Left forelimb (tissue), 1 donor: ENCODE measurements around the gene CCNF.
"Not testable (repeated sequence)": the region's sequence is repeated elsewhere in the genome, so short reads cannot be mapped to it uniquely, and the experiment has no call there.

Experiments used
- DNase-seq: peaks from one replicate; pipeline ENCODE4 v3.0.0-alpha.2; 2018; ENCODE audit warnings: low spot score

CCNF gene

GRCh38 chr16:2471653-2472487 is 42.6 kb downstream of the CCNF start:
- no peak for DNase-seq

DNA sequence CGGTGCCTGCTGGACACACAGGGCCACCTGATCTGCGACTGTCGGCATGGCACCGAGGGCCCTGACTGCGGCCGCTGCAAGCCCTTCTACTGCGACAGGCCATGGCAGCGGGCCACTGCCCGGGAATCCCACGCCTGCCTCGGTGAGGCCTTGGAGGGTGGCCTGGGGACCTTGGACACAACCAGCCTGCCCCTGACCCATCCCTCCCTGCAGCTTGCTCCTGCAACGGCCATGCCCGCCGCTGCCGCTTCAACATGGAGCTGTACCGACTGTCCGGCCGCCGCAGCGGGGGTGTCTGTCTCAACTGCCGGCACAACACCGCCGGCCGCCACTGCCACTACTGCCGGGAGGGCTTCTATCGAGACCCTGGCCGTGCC is 43.2 kb downstream of the CCNF start:
- DNase-seq = no peak

DNA sequence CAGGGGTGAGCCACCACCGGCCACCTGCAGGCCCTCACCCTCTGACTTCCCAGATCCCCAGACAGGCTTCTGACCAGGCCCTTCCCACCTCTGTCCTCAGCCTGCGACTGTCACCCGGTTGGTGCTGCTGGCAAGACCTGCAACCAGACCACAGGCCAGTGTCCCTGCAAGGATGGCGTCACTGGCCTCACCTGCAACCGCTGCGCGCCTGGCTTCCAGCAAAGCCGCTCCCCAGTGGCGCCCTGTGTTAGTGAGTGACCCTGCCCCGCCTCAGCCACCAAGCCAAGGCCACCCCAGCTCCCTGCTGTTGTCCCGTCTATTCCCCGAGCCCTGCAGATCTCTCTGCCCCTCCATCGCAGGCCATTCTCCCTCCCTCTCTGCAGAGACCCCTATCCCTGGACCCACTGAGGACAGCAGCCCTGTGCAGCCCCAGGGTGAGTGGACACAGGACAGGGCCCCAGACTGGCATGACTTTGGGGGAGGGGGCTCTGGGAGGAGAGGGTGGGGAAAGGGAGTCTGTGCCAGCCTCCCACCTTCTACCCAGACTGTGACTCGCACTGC is 43.7 kb downstream of the CCNF start:
- no peak for DNase-seq

GRCh38 chr16:2473446-2473926 is 44.2 kb downstream of the CCNF start:
- no peak for DNase-seq

GRCh38 chr16:2473999-2474876 is 45.0 kb downstream of the CCNF start:
- DNase-seq = no peak

DNA sequence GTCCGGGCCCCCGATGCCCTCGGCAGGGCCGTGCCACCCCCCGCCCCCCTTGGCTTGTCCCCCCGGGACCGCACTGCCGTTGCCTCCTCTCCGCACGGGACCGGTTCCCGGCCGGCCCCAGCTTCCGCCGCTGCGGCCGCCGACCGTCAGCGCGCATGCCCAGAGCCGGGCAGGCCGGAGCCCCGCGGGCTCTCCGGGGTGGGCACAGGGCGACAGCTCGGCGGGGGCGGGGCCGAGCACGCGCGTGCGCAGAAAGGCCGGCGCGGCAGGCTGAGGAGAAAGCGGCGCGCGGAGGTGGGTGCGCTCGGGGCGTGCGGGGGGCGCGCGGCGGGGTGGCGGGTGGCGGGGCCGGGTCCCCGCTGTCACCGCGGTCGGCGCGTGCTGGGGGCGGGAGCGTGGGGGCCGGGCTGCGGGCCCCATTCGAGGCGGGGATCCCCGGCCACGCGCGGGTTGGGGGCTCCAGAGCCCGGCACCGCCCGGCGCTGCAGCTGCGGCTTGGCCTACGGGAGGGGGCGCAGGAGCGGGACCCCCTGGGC is 45.7 kb downstream of the CCNF start, which contains the start of gene TBC1D24:
Gene TBC1D24, plus strand, starts transcription at position 251 of the 536 bp plus-strand sequence. CDS start 21,022 bp downstream, outside the sequence.
- peak; percentile 94 for DNase-seq

DNA sequence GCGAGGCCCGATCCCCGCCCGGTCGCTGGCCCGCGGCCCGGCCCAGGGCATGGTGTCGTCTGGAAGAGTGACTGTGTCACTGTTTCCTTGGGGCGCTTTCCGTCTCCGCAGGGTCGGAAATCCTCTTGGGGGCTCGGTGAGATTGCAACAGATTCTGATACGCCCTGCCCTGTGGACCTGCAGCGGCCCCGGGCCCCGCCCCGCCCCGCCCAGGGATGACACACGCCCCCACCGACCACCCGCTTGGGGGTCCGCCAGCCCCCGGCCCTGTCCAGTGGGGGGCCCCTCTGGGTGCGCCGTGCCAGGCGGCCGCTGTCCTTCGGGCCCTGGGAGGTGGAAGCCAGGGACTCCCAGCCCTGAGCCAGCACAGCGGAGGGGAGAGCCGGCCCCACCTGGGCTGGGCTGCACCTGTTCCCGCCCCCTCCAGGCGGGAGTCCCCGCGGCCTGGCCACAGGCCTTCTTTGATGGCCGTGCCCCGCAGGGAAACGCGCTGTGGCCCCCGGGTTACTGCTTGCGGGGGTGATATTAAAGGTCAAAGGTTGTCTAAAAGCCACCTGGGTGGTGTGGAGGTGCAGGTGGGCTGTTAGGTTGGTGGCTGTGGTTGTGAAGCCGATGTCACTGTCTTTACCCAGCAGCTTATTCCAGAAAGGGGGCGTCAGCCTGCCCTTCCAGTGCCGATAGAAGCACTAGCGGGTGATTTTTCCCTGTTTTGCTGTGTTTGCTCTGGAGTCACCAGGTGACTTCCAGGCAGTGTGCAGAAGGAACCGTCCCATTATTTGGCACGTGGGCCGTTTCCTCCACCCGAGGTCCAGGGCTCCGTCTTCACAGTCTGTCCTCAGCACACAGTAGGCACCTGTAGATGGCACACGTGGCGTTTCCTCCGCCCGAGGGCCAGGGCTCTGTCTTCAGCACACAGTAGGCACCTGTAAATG is 46.4 kb downstream of the CCNF start:
- DNase-seq = no peak

- no peak for DNase-seq
Measured at GRCh38 chr16:2476345-2476720, 47.1 kb downstream of the CCNF start.

DNA sequence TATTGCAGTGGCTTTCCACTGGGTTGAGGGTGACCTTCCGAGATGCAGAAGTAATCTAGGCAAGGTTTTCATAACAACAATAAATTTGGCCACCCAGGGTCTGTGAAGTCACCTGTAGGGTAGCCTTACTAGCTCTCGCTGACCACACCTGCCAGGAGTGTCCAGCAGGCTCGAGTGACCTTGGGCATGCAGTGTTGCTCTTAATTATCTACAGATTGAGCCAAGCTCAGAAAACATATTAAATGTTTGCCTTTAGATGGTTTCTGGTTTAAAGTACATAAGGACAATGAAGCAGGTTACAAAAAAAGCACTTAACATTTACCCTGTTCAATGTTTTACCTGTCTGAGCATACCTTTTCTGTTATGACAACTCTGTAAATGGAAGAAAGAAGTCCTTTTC is 47.5 kb downstream of the CCNF start:
- no peak for DNase-seq

DNA sequence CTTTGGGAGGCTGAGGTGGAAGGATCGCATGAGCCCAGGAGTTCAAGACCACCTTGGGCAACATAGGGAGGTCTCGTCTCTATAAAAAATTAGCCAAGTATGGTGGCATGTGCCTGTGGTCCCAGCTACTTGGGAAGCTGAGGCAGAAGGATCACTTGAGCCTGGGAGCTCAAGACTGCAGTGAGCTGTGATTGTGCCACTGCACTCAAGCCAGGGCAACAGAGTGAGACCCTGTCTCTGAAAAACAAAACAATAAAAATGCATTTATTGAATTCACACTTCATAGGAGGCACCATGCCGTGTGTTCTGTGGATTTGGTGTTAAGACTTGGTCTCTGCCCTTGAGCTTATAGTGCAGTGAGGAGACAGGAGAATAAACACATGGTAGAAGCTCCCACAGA is 48.1 kb downstream of the CCNF start:
- DNase-seq = no peak

GRCh38 chr16:2478279-2478678 is 49.0 kb downstream of the CCNF start:
- DNase-seq = no peak

DNA sequence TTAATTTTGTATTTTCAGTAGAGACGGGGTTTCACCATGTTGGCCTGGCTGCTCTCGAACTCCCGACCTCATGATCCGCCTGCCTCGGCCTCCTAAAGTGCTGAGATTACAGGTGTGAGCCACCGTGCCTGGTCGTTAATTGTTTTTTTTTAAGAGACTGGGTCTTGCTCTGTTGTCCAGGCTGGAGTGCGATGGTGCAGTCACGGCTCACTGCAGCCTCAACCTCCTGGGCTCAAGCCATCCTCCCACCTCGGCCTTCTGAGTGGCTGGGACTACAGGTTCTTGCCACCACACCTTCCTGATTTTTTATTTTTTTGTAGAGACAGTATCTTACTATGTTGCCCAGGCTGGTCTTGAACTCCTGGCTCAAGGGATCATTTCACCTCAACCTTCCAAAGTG is 50.7 kb downstream of the CCNF start:
- not testable (repeated sequence) for DNase-seq

DNA sequence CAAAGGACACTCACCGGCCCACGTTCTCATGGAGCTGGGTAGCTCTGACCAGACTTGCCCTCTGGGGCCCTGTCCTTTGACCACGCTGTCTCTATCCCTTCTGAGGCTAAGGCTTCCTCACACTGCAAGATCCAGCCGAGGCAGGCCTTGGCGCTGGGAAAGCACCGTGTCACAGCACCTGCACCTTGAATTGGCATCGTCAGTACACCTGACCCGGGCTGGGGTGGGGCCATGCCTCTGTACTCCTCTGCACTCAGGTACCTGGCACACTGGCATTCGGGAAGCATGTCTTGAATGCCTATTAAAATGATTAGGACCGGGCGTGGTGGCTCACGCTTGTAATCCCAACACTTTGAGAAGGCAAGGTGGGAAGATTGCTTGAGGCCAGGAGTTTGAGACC is 51.7 kb downstream of the CCNF start:
- no peak for DNase-seq

DNA sequence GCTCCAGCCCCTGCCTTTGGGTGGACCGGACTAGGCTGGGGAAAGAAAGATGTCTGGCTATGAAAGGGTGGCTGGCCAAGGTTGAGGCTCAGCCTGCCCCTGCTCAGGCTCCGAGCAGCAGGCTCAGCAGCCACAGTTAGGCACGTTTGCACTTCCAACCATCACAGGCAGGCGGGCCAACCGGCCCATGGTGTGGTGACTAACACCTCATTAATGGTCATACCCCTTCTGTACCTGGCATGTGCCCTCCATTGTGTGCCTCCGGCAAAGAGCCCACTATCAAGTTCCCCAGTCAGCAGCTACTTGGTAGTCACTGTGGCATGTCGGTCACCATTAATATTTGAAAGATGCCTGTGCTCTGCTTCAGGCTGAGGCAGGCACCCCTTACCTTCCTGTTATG is 52.4 kb downstream of the CCNF start:
- no peak for DNase-seq

GRCh38 chr16:2482249-2482648 is 53.0 kb downstream of the CCNF start:
- no peak for DNase-seq

DNA sequence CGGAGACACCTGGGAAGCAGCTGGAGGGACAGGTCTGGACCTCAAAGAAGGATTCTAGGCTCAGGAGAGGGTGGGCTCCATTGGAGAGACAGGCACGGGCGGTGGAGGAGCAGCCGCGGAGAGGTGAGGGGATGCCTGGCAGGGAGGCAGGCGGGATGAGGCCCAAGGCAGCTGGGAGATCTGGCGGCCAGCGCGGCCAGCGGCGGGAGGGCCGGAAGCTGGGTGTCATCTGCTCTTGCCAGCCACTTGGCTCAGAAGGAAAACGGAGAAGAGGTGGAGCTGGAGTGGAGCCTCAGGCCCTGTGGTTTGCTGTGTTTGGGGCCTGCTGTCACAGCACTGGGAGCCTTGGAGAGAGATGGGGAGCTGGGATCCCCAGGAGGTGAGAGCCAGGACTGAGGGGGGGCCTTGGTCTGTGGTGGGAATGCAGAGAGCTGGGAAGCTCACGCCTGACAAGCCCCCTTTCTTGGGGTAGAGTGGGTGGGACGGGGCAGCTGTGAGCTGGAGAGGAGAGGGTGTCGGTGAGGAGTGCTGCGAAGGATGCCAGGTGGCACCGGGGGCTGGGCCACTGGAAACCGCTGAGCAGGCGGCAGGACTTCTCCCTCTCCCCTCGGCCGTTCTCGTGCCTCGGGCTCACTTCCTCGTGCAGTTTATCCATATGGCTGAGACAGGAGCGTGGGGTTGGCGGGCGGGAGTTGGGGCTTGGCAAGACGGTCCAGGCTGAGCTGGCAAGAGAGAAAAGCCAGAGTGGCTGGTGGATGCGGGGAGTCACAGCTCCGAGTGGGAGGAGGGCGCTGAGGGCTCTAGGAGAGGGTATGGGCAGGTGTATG is 53.7 kb downstream of the CCNF start:
- DNase-seq = no peak

- no peak for DNase-seq
Measured at GRCh38 chr16:2483939-2484897, 55.0 kb downstream of the CCNF start.

DNA sequence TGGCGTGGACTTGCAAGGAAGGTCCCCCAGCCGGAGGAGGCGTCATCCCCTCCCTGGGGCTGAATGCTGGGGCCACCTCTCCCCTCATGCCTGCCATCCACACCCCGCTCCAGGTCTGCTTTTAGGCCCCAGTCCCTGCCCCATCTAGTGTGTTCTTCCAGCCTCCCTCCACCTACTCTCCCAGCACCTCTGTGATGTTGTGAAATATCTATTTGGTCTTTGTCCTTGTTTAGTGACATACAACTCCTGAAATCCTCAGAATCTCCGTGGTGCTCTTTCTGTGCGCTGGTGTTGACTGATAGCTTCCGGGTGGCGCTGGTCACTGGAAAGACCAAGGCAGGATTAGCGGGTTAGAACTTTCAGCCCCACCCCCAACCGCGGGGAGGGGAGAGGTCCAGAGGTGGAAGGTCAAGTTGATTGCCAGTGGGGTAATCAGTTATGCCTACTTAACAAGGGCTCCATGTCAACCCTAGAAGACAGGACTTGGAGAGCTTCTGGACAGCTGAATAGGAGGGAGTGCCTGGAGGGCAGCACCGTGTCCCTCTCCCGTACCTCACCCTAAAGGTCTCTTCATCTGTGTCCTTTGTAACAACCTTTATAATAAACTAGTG is 55.8 kb downstream of the CCNF start:
- no peak for DNase-seq
